ENCODE results near the gene YOD1. TPM values are rescaled to one million over a fixed set of nuclear protein-coding genes. Genes with fewer than 3 reads are reported as not detected.

YOD1 gene
- polyA plus RNA-seq, 1 donor from 2014 or later = 0.98 TPM

DNA sequence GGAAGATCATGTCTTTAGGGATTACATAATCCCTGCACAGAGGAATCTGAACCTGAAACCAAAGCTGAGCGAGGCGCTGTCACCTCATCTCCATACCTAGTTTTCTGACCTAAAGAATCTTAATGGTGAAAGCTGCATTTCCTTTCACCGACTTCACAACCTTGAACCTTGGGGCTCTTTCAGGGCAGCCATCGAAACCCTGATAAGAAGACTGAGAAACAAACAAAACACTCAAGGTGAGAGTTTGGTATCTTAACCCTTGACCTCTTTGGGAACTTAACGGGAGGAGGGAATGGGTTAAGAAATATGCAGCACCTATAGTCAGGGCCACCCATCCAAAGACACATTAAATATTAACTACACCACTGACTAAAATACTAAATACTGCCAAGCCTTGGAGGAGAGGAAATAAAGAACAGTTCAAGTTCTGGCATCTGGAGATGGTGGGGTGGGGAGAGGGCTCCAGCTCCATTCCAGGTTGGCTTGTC is 20.4 kb downstream of the YOD1 start:
- H3K36me3 Mint-ChIP-seq = no peaks in the 10 kb centered on the region
- H3K27ac Mint-ChIP-seq = no peak overlapping the region
- peaks cover 0 to 2% (median 0%) of the 10 kb centered on the region in 3 donors for H3K9me3 Mint-ChIP-seq
- no peaks in the 10 kb centered on the region for H3K4me1 Mint-ChIP-seq
- H3K27me3 Mint-ChIP-seq = peaks cover 26% of the 10 kb centered on the region
- H3K4me3 Mint-ChIP-seq = no peak overlapping the region

GRCh38 chr1:207029701-207030521 is 21.1 kb downstream of the YOD1 start:
- H3K27me3 Mint-ChIP-seq = peaks cover 27% of the 10 kb centered on the region
- no peak overlapping the region for H3K4me3 Mint-ChIP-seq
- H3K27ac Mint-ChIP-seq = no peak overlapping the region
- no peaks in the 10 kb centered on the region for H3K4me1 Mint-ChIP-seq
- no peaks in the 10 kb centered on the region for H3K36me3 Mint-ChIP-seq
- peaks cover 0 to 2% (median 0%) of the 10 kb centered on the region in 3 donors for H3K9me3 Mint-ChIP-seq

DNA sequence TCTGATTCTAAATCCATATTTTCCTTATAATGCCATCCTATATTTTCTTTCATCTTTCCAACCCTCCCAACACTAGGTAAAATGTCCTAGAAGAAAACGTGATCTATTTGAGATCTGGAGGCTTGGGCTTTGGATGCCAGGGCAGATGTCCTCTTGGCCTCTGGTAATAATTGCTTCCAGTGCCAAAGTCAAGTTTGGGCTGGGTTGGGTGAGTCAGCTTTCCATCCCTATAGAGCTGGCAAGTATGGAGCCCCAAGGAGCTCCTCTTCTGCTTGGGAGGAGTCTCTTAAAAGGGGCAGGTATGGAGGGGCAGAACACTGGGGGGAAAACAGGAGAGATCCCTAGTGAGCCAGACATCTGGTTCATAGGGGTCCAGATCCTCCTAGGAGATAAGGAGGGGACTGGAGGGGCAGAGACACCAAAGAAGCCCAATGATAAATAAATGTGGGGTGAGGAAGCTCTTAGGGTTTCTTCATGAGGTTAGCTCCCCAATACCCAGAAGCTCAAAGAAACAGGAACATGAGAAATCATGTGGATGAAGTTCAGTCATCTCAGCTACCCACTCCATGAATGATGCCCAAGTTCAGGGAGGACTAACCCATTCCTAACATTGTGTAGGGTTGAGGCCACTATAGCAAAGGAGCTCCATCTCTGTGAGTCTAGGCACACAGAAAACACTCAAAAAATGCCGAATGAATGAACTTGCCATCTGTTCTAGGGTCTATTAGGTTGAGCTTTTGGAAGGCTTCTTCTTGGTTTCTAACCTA is 21.9 kb downstream of the YOD1 start:
- H3K27me3 Mint-ChIP-seq = peaks cover 27% of the 10 kb centered on the region
- peaks cover 0 to 2% (median 0%) of the 10 kb centered on the region in 3 donors for H3K9me3 Mint-ChIP-seq

GRCh38 chr1:207027921-207028320 is 23.1 kb downstream of the YOD1 start:
- peaks cover 1% of the 10 kb centered on the region for H3K36me3 Mint-ChIP-seq
- H3K27me3 Mint-ChIP-seq = peaks cover 27% of the 10 kb centered on the region
- H3K4me3 Mint-ChIP-seq = no peak overlapping the region
- H3K4me1 Mint-ChIP-seq = no peaks in the 10 kb centered on the region
- peaks cover 0 to 2% (median 0%) of the 10 kb centered on the region in 3 donors for H3K9me3 Mint-ChIP-seq
- H3K27ac Mint-ChIP-seq = no peak overlapping the region

More for the DNA sequence above, 21.9 kb downstream of the YOD1 start:
- H3K4me1 Mint-ChIP-seq = no peaks in the 10 kb centered on the region
- H3K4me3 Mint-ChIP-seq = no peak overlapping the region
- H3K27ac Mint-ChIP-seq = no peak overlapping the region
- peaks cover 1% of the 10 kb centered on the region for H3K36me3 Mint-ChIP-seq

GRCh38 chr1:207027206-207027777 is 23.7 kb downstream of the YOD1 start:
- Mint-ChIP-seq H3K4me3 (no peak overlapping the region), H3K4me1 (no peaks in the 10 kb centered on the region), H3K36me3 (peaks cover 1% of the 10 kb centered on the region), H3K9me3 (peaks cover 0 to 2% (median 0%) of the 10 kb centered on the region in 3 donors), H3K27me3 (peaks cover 27% of the 10 kb centered on the region), H3K27ac (peak overlapping the region in 1 of 3 donors; percentile 31)

DNA sequence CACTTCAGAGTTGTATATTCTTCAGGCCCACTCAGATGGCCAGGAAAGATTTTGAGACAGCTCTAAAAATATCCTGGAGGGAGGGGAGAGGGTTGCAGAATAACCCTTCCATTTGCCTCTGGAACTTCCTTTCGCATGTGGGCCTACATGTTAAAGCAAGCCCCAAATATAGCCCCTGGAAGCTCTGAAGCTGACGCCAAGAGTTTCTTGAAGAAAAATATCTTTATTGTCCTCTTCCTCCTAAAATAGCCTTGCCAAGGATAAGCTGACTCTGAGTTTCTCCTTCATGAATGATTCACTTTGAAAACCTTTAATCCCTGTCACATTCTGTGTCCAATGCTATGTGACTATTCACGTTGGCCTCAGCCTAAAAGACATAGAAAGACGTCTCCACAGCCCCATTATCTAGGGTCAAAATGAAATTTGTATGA is 24.9 kb downstream of the YOD1 start:
- H3K27ac Mint-ChIP-seq = no peak overlapping the region
- H3K4me1 Mint-ChIP-seq = no peaks in the 10 kb centered on the region
- H3K4me3 Mint-ChIP-seq = no peak overlapping the region
- peaks cover 0 to 2% (median 0%) of the 10 kb centered on the region in 3 donors for H3K9me3 Mint-ChIP-seq
- peaks cover 23% of the 10 kb centered on the region for H3K27me3 Mint-ChIP-seq
- H3K36me3 Mint-ChIP-seq = peaks cover 1% of the 10 kb centered on the region

DNA sequence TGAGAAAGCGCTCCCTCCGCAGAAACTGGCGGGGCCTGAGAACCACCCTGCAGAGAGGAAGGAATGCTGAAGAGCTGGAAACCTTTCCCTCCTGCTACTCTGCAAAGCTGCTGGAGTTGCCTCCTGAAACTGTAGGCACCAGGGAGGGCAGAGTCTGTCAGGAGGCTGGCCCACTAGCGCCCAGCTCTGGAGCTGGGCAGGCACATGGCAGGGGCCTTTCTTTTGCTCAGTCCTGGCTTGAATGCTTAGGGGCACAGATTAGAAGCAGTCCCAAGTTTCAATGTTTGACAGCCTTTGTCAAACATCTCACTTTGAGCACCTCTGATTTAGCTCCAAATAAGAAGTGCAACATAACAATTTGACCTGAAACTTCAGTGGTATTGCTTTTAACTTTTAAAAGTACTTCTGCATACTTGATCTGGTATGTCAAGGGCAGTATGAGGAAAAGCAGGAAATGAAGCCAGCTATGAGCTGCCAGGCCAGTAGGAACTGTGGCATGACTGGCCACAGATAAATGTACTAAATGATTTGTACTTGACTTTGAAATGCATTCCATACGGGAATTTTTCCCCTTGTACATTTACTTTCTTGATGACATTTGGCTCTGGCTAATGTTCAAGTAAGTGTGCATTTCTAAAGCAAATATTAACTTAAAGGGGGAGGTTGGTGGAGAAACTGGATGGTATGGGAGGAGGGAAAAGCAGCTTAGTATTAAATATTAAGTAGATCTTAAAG is 25.7 kb downstream of the YOD1 start:
- H3K27me3 Mint-ChIP-seq = peaks cover 20% of the 10 kb centered on the region
- H3K27ac Mint-ChIP-seq = no peak overlapping the region
- peaks cover 1% of the 10 kb centered on the region for H3K36me3 Mint-ChIP-seq
- H3K9me3 Mint-ChIP-seq = peaks cover 0 to 1% (median 0%) of the 10 kb centered on the region in 3 donors
- no peak overlapping the region for H3K4me3 Mint-ChIP-seq
- no peaks in the 10 kb centered on the region for H3K4me1 Mint-ChIP-seq

DNA sequence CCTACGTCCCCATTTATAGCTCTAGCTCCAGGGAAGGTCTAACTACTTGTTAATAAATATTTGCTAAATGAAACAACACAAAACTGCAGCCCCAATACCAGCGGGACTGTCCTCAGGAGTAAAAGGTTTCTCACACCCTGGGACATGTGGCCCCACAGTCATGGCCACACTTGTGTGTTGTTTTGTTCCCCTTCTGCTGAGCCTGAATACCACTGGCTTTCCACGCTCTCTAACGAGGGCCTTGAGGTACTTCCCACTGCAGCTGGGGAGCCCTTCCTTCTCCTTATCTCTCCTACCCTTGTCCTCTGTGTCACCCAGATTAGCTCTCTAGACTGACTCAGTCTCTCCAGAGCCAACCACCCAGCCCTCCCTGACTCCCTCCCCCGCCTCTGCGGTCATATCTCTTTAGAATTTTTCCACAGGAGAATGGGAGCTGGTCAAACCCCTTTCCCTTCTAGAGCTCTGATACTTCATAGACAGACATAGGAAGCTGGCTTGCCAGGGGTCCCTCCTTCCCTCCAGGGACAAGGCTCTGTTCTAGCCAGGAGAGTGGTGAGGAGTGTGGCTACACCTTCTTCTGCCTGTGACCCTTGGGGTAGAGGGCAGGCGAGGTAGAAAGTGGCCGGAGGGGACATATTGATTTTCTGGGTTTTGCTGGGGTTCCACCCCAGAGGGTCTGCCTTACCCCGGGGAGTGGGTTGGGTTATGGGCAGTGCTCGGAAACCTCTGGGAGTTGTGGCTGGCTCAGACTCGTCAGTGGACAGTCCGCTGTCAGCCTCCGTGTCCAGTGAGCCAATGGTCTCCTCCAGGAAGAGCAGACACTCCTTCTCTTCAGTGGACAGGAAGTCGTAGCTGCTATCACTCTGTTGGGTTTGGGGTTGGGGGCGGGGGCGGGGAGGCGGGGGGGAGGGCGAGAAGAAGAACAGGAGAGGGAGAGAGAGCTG is 26.5 kb downstream of the YOD1 start:
- H3K27me3 Mint-ChIP-seq = peaks cover 19% of the 10 kb centered on the region

DNA sequence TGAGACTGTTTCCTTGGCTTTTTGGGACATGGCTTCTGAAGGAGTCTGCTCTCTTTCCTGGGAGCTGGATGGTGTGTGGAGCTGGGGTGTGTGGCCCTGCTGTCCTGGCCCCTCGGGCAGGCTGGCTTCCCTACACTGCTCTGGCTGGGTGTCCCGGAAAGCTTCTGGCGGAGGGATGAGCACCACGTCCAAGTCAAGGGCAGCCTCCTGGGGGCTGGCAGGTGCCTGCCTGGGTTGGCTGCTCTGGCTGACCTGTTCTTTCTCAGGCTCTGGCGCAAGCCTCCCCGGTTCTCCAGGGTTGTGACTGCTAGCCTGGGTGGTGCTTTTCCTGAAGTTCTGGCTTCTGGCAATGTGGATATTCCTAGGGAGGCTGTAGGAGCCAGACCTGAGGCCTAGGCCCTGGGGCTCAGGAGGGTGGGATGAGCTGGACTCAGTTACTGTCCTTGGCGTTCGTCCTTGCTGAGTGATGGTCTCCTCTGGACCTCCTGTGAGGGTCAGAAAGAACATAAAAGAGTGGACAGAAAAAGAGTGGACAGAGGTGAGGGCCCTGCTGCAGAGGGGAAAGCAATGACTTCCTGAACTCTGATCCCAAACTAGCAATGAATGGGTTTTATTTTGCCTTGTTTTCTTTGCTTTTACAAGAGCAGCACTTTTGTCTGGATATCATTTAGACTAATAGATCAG is 27.9 kb downstream of the YOD1 start:
- Mint-ChIP-seq H3K4me1 (no peaks in the 10 kb centered on the region), H3K27ac (no peak overlapping the region), H3K4me3 (no peak overlapping the region), H3K9me3 (no peaks in the 10 kb centered on the region), H3K36me3 (peaks cover 1% of the 10 kb centered on the region), H3K27me3 (peaks cover 9% of the 10 kb centered on the region)

More for the DNA sequence above, 26.5 kb downstream of the YOD1 start:
- Mint-ChIP-seq H3K4me3 (no peak overlapping the region), H3K9me3 (no peaks in the 10 kb centered on the region), H3K4me1 (no peaks in the 10 kb centered on the region), H3K27ac (no peak overlapping the region), H3K36me3 (peaks cover 1% of the 10 kb centered on the region)

- Mint-ChIP-seq H3K9me3 (no peaks in the 10 kb centered on the region), H3K27ac (no peak overlapping the region)
Measured at GRCh38 chr1:207021876-207022596, 29.0 kb downstream of the YOD1 start.

DNA sequence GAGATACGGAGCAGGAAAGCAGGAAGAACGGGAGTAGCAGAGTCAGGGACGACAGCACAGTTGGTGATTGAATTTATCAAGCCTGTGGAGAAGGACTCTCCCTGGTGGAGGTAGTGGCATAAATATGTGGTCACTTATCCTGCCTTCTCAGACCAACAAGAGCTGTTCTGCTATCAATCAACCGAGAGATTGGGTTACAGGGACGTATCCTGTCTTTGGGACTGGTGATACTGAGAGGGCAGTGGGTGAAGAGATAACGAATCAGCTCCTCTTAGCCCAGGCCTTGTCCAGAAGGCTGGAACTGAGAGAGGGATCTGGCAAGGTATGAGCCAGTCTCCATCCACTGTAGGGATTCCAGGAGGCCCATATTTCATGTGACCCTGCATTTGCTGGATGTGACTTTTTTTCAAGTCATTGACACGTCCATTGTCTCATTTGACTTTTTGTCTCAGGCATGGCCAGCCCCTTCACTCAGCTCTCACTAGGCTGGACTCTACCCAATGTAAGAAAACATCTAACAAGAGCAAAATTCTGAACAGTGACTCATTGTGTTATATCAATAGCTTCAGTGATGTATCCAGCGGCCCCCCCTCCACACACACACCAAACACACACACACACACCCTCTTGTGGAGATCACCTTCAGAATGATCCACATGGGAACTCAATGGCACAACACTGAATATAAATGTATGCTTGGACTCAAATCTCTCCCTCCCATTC is 29.7 kb downstream of the YOD1 start:
- H3K36me3 Mint-ChIP-seq = peaks cover 1% of the 10 kb centered on the region
- peak overlapping the region in 1 of 3 donors; percentile 87 for H3K27ac Mint-ChIP-seq
- no peaks in the 10 kb centered on the region for H3K9me3 Mint-ChIP-seq
- no peak overlapping the region for H3K4me3 Mint-ChIP-seq
- H3K27me3 Mint-ChIP-seq = peaks cover 4% of the 10 kb centered on the region
- H3K4me1 Mint-ChIP-seq = no peaks in the 10 kb centered on the region

More at GRCh38 chr1:207021876-207022596, 29.0 kb downstream of the YOD1 start:
- H3K4me1 Mint-ChIP-seq = no peaks in the 10 kb centered on the region
- H3K36me3 Mint-ChIP-seq = peaks cover 1% of the 10 kb centered on the region
- H3K4me3 Mint-ChIP-seq = no peak overlapping the region
- H3K27me3 Mint-ChIP-seq = peaks cover 4% of the 10 kb centered on the region

- peaks cover 2% of the 10 kb centered on the region for H3K27me3 Mint-ChIP-seq
- H3K27ac Mint-ChIP-seq = peak overlapping the region in 1 of 3 donors; percentile 87
- H3K4me3 Mint-ChIP-seq = no peak overlapping the region
- H3K4me1 Mint-ChIP-seq = no peaks in the 10 kb centered on the region
- peaks cover 1% of the 10 kb centered on the region for H3K36me3 Mint-ChIP-seq
- no peaks in the 10 kb centered on the region for H3K9me3 Mint-ChIP-seq
Measured at GRCh38 chr1:207020709-207021107, 30.3 kb downstream of the YOD1 start.
